LNCaP clone FGC (cell line): ENCODE results near the gene CDC25B.

Experiments
- DNase-seq: peaks from one replicate; pipeline ENCODE4 v3.0.0-alpha.2; 2011; ENCODE audit warnings: low read depth
- H3K4me3 ChIP-seq: 2 replicates; pipeline ENCODE4 v1.5.1; 2011; ENCODE audit warnings: mild to moderate bottlenecking, low read depth, low read length, control low read depth
- TF ChIP-seq, protein P1 (sequence below): IDR thresholded peaks from 2 replicates; pipeline ENCODE4 v1.5.1; 2012; ENCODE audit warnings: mild to moderate bottlenecking; ENCODE audit not compliant: control insufficient read depth, insufficient read depth; ENCODE audit errors: extremely low read depth

CDC25B gene

DNA sequence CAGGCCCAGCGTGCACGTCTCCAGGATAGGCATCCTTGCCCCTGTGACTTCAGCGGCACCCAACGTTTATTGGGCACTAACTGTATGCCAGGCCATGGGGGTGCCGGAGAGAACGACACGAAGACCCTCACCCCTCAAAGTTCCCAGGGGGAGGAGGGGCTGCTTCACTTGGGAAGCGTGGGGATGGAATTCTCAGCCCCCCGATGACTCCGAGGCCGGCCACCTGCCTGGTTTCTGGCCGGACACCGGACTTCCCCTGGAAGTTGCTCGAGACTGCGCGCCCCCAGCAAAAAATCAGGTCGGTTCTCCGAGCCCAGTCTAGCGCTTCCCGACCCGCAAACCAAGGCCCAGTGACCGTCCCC, 50.2 kb downstream of the CDC25B start:
- DNase-seq, result no peak
- TF ChIP-seq, protein P1, sequence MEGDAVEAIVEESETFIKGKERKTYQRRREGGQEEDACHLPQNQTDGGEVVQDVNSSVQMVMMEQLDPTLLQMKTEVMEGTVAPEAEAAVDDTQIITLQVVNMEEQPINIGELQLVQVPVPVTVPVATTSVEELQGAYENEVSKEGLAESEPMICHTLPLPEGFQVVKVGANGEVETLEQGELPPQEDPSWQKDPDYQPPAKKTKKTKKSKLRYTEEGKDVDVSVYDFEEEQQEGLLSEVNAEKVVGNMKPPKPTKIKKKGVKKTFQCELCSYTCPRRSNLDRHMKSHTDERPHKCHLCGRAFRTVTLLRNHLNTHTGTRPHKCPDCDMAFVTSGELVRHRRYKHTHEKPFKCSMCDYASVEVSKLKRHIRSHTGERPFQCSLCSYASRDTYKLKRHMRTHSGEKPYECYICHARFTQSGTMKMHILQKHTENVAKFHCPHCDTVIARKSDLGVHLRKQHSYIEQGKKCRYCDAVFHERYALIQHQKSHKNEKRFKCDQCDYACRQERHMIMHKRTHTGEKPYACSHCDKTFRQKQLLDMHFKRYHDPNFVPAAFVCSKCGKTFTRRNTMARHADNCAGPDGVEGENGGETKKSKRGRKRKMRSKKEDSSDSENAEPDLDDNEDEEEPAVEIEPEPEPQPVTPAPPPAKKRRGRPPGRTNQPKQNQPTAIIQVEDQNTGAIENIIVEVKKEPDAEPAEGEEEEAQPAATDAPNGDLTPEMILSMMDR, result no peak
- peak overlapping the region; percentile 96 for H3K4me3 ChIP-seq

DNA sequence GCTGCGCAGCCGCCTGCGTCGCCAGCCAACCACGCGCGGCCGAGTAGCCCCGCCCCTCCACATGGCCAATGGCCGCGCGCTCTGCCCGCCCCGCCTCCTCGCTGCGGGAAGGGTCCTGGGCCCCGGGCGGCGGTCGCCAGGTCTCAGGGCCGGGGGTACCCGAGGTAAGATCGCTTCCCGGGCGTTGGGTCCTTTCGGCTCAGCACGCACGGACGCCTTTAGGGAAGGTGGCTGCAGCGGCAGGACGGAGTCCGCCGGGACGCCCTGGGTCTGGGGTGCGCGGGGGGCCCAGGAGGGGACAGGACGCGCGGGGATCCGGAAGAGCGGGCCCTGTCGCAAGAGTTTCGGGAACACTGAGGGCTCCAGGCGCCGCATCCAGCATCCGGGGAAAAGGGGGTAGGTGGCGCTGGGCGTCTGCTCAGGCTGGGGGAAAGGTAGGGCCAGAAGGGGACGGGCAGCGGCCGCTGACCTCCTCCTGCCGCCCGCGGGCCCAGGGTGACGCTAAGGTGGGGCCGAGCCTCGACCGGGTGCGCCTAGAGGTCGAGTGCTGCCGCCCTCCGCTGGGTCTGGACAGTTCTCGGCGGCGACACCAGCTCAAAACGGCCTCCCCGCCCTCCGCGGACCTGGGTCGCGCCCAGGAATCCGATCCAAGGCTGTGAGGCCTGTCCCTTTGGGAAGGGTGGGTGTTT, 50.8 kb downstream of the CDC25B start, which contains the start of gene MAVS:
Gene MAVS (plus strand): TSS at position 95 of the 689 bp plus-strand sequence. CDS start 7,791 bp downstream, outside the sequence.
- peak; percentile 37 for DNase-seq
- TF ChIP-seq, protein P1, result no peak
- peak within 1 kb of the TSS; percentile 96 for H3K4me3 ChIP-seq

DNA sequence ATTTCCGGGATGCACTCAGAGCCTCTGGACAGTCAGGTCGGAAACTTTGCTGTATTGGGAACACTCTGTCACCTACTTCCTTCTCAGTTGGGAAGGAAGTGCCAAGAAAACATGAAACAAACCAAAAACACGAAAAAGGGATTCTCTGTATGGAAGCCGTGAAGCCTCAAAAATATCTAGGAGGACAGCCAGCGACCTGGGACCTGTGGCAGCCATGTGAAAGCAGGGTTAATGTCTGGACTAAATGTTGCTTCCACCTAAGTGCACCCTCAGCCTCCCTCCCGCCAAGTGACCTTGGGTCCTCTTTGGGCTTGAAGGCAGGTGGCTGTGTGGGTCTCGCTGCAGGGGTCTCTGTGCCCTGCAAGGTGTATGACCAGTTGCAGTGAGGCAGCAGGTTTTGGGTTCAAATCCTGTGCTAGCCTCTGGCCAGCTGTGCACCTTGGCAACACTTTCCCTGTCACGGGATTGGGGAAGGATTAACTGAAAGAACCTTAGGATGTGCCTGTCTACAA, 51.4 kb downstream of the CDC25B start:
- H3K4me3 ChIP-seq, result peak overlapping the region; percentile 96
- no peak for DNase-seq
- TF ChIP-seq, protein P1, result no peak

DNA sequence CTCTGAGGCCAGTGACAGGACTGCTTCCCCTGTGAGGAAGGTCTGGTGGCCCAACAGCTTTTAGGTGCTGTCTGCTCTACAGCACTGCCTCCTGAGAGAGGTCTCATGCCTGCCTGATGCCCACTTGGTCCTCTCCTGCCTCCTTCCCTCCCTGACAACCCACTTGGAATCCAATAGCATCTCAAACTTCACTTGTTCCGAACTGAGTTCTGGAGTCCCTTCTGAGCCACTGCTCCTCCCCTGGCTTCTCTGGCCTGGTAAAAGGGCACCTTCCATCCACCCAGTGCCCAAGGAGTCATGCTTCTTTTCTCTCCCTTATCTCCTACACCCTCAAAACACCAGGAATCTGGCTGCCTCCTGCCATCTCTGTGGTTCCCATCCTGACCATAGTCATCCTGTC, 52.5 kb downstream of the CDC25B start:
- TF ChIP-seq, protein P1, result no peak
- no peak overlapping the region for H3K4me3 ChIP-seq
- DNase-seq, result no peak

DNA sequence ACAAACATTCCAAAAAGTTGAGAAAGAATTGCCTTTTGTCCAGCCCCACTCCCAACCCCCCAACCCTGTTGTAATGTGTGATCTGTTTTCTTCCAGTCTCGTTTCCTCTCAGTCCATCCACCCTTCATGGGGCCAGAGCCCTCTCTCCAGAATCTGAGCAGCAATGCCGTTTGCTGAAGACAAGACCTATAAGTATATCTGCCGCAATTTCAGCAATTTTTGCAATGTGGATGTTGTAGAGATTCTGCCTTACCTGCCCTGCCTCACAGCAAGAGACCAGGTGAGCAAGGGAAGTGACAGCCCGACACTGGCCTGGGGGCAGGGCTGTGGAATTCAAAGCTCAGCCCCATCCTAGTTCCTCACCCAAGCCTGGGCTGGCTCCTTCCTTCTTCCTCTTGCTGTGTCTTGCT, 58.4 kb downstream of the CDC25B start:
- H3K4me3 ChIP-seq, result no peak overlapping the region
- DNase-seq, result no peak
- TF ChIP-seq, protein P1, result 0 out of 2 replicates have a peak, but pooled peaks have one; percentile 3
